ENCODE data around the gene PRDX2. TPM values are rescaled to one million over a fixed set of nuclear protein-coding genes. Genes with fewer than 3 reads are reported as not detected.

Gene PRDX2
- total RNA-seq, 6 experiments from 2014 or later, result 164 to 466 (median 202) TPM

DNA sequence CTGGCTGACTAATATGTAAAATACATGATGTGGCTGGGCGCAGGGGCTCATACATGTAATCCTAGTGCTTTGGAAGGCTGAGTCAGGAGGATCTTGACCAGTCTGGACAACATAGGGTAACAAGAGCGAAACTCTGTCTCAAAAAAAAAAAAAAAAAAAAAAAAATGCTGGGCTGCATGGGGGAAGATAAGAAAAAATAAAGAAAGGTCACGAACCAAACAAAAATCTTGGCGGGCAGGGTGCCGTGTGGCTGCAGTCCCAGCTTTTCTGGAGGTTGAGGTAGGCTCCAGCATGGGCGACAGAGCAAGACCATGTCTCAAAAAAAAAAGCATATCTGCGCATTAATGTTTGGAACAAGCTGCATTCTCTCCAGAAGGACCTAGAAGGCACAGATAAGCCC lies 13.5 kb upstream of the PRDX2 start:
- Histone ChIP-seq H3K27me3 (no peaks in the 10 kb centered on the region), H3K4me1 (no peaks in the 10 kb centered on the region), H3K27ac (no peak overlapping the region), H3K36me3 (no peaks in the 10 kb centered on the region), H3K9me3 (no peaks in the 10 kb centered on the region), H3K4me3 (no peak overlapping the region)
- intact Hi-C loops (cut with DNase I), result no loop called here
- ATAC-seq, result no peak
- DNase-seq, result no peak
- TF ChIP-seq, protein P1, sequence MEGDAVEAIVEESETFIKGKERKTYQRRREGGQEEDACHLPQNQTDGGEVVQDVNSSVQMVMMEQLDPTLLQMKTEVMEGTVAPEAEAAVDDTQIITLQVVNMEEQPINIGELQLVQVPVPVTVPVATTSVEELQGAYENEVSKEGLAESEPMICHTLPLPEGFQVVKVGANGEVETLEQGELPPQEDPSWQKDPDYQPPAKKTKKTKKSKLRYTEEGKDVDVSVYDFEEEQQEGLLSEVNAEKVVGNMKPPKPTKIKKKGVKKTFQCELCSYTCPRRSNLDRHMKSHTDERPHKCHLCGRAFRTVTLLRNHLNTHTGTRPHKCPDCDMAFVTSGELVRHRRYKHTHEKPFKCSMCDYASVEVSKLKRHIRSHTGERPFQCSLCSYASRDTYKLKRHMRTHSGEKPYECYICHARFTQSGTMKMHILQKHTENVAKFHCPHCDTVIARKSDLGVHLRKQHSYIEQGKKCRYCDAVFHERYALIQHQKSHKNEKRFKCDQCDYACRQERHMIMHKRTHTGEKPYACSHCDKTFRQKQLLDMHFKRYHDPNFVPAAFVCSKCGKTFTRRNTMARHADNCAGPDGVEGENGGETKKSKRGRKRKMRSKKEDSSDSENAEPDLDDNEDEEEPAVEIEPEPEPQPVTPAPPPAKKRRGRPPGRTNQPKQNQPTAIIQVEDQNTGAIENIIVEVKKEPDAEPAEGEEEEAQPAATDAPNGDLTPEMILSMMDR (IDR thresholded peaks at IDR 0.05), result no peak
- TF ChIP-seq POLR2A (IDR thresholded peaks at IDR 0.05), result no peak
- 86% methylated on average over 7 of the region's 7 CpGs for WGBS (ENCODE audit: insufficient coverage, low coverage, low lambda C conversion rate, missing lambda C conversion rate)

DNA sequence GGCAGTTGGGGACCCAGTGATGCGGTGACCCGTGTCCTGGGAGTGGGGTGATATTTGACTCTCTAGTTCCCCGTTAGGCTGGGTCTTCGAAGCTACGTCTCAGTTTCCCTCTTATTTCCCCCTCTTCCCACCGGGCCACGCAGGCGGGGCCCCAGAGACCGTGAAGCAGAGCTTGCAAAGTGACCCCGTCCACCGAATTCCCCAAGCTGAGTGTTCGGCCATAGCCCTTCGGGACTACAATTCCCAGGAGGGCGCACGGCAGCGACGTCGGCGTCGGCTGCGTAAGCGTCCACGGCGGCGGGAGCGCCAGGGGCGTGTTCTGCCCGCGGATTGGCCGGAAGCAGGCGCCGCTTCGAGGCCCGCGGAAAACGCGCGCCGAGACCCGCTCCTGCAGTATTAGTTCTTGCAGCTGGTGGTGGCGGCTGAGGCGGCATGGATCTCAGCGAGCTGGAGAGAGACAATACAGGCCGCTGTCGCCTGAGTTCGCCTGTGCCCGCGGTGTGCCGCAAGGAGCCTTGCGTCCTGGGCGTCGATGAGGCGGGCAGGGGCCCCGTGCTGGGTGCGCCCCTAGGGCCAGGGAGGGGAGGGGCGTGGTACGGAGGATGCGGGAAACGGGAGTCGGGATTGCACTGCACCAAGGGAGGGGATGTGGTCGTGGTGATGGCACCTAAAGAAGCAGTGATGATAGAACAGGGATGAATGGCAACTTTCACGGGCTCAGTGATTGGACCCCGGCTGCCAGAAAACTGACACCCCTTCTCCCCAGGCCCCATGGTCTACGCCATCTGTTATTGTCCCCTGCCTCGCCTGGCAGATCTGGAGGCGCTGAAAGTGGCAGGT lies 4.9 kb upstream of the PRDX2 start, which contains the start of gene RNASEH2A:
RNASEH2A (plus strand) TSS at position 343 of the 840 bp plus-strand sequence; CDS start at position 433, 90 bp downstream.
- no peaks in the 10 kb centered on the region for H3K27me3 ChIP-seq
- no peak for TF ChIP-seq POLR2A (IDR thresholded peaks at IDR 0.05)
- TF ChIP-seq, protein P1 (IDR thresholded peaks at IDR 0.05), result peak in 1 of 4 donors; percentile 4
- peak; percentile 86 to 91 (median 87) for ATAC-seq
- no peaks in the 10 kb centered on the region for H3K36me3 ChIP-seq
- peak within 1 kb of the TSS in 1 of 3 donors; percentile 36 for H3K27ac ChIP-seq
- no peaks in the 10 kb centered on the region for H3K9me3 ChIP-seq
- intact Hi-C loops (cut with DNase I), result no loop called here
- peak; percentile 91 to 93 (median 91) for DNase-seq
- peak within 1 kb of the TSS; percentile 27 to 66 (median 51) for H3K4me3 ChIP-seq
- peaks cover 0 to 11% (median 0%) of the 10 kb centered on the region in 4 donors for H3K4me1 ChIP-seq
- 4% methylated on average over 18 of the region's 66 CpGs for WGBS (ENCODE audit: insufficient coverage, low coverage, low lambda C conversion rate, missing lambda C conversion rate)

DNA sequence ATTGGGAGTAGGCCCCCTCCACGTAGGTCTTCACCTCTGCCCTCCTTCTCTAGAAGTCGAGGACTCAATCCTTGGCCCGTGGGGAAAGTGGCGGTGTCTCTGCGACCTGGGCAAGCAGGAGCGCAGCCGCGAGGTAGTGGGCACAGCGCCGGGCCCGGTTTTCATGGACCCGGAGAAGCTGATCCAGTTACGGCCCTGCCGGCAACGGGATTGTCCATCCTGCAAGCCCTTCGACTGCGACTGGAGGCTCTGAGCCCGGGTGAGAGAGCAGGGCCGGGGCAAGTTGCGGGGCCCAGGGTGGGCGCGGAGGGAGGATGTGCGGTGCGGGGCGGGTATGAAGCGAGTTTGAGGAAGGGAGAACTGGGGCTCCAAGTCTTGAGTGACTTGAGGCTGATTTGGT lies 2.5 kb upstream of the PRDX2 start:
- WGBS (ENCODE audit: insufficient coverage, low coverage, low lambda C conversion rate, missing lambda C conversion rate), result 87% methylated on average over 23 of the region's 26 CpGs
- intact Hi-C loops (cut with DNase I), result no loop called here
- Histone ChIP-seq H3K4me1 (peaks cover 0 to 11% (median 0%) of the 10 kb centered on the region in 4 donors), H3K27ac (no peak overlapping the region), H3K9me3 (no peaks in the 10 kb centered on the region), H3K27me3 (no peaks in the 10 kb centered on the region), H3K36me3 (peaks cover 0 to 9% (median 3%) of the 10 kb centered on the region in 4 donors), H3K4me3 (no peak overlapping the region)
- DNase-seq (peak in 1 of 3 donors; percentile 48), ATAC-seq (no peak)
- TF ChIP-seq POLR2A (IDR thresholded peaks at IDR 0.05), result no peak
- TF ChIP-seq, protein P1 (IDR thresholded peaks at IDR 0.05), result no peak

DNA sequence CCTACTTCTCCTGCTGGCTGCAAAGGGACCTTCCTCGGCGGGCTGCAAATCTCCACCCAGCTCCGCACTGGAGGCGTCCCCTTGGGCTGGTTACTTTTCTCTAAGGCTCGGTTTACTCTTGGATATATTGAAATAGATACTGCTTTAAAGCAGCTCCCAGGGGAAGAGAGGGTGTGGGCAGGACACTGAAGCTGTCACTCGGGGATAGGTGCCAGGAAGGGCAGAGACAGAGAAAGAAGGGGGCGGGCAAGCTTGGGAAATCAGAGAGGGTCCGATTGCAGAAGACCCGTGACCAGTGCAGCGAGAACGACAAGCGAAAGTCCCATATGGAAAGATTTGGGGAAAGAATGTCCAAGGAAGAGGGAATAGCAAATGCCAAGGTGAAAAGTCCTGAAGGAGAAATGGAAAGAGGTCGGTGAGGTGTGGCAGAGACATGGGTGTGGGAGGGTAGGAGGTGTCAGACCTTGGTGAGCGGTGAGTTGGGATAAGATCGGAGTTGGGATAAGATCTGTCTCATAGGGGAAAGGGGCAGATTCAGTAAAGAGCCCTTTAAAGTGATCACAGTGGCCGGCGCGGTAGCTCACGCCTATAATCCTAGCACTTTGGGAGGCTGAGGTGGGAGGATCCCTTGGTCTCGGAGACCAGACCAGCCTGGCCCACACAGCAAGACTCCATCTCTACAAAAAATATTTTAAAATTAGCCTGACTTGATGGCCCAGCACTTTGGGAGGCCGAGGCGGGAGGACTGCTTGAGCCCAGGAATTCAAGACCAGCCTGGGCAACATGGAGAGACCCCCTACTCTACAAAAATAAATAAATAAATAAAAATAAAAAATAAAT lies 887 bp upstream of the PRDX2 start:
- Histone ChIP-seq H3K36me3 (peaks cover 0 to 9% (median 3%) of the 10 kb centered on the region in 4 donors), H3K4me3 (peak overlapping the region; percentile 89 to 99 (median 92)), H3K4me1 (peaks cover 0 to 11% (median 0%) of the 10 kb centered on the region in 4 donors), H3K27ac (peak overlapping the region in 1 of 3 donors; percentile 62), H3K27me3 (no peaks in the 10 kb centered on the region), H3K9me3 (no peaks in the 10 kb centered on the region)
- ATAC-seq, result peak; percentile 4 to 18 (median 14)
- DNase-seq, result peak in 2 of 3 donors; percentile 35 to 62
- intact Hi-C loops (cut with DNase I), result no loop called here
- 18% methylated on average over 17 of the region's 22 CpGs for WGBS (ENCODE audit: insufficient coverage, low coverage, low lambda C conversion rate, missing lambda C conversion rate)
- TF ChIP-seq, protein P1 (IDR thresholded peaks at IDR 0.05), result no peak
- TF ChIP-seq POLR2A (IDR thresholded peaks at IDR 0.05), result no peak
